ENCODE measurements around the gene GARIN5A.

GARIN5A gene

GRCh38 chr19:50417111-50418081 lies 59.3 kb downstream of the GARIN5A start:
- no peak for DNase-seq (ENCODE audit: low read depth, low spot score)

Measured in astrocyte of the hippocampus (primary cell).